Transverse colon (tissue), 3 donors: ENCODE results near the gene SPATA17.

ENCODE experiments used
- POLR2A ChIP-seq: fragments of 450-650 bp; IDR thresholded peaks from one replicate; pipeline ENCODE4 v1.6.1; 2016; ENCODE audit warnings: antibody characterized with exemption, mild to moderate bottlenecking, moderate library complexity
- TF ChIP-seq, protein P1 (sequence below), 5 experiments: fragments of 200-600 bp in 3 of 5; fragments of 450-650 bp in 2 of 5; sonication (generic) in 3 of 5; IDR thresholded peaks; 1 replicate in 2 of 5; 2 replicates in 3 of 5; pipeline ENCODE4 v1.5.1; 2016 to 2017; ENCODE audit warnings: antibody characterized with exemption in 5 of 5, inconsistent platforms in 3 of 5, mild to moderate bottlenecking in 2 of 5, moderate library complexity in 1 of 5

DNA sequence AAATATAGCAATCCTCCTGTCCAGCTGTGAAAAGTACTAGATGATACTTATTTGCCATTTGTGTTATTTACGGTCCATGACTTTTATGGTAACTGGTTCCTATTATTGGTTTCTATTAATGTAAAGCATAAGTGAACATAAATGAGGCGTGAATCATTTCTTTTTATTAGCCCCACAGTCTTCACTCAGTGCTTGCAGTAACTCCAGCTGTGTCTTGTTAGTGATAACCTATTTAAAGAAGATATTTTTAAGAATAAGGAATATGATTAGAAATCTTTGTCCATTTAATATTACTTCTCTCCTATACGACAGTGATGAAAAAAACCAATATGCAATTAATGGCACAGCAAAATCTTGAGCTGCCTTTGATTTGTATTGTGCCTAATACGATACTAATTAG, 149.9 kb downstream of the SPATA17 start:
- TF ChIP-seq, protein P1, sequence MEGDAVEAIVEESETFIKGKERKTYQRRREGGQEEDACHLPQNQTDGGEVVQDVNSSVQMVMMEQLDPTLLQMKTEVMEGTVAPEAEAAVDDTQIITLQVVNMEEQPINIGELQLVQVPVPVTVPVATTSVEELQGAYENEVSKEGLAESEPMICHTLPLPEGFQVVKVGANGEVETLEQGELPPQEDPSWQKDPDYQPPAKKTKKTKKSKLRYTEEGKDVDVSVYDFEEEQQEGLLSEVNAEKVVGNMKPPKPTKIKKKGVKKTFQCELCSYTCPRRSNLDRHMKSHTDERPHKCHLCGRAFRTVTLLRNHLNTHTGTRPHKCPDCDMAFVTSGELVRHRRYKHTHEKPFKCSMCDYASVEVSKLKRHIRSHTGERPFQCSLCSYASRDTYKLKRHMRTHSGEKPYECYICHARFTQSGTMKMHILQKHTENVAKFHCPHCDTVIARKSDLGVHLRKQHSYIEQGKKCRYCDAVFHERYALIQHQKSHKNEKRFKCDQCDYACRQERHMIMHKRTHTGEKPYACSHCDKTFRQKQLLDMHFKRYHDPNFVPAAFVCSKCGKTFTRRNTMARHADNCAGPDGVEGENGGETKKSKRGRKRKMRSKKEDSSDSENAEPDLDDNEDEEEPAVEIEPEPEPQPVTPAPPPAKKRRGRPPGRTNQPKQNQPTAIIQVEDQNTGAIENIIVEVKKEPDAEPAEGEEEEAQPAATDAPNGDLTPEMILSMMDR (IDR thresholded peaks at IDR 0.05) = no peak
- TF ChIP-seq POLR2A = no peak
